ENCODE results near the gene ADAMTSL1.

The ADAMTSL1 gene

DNA sequence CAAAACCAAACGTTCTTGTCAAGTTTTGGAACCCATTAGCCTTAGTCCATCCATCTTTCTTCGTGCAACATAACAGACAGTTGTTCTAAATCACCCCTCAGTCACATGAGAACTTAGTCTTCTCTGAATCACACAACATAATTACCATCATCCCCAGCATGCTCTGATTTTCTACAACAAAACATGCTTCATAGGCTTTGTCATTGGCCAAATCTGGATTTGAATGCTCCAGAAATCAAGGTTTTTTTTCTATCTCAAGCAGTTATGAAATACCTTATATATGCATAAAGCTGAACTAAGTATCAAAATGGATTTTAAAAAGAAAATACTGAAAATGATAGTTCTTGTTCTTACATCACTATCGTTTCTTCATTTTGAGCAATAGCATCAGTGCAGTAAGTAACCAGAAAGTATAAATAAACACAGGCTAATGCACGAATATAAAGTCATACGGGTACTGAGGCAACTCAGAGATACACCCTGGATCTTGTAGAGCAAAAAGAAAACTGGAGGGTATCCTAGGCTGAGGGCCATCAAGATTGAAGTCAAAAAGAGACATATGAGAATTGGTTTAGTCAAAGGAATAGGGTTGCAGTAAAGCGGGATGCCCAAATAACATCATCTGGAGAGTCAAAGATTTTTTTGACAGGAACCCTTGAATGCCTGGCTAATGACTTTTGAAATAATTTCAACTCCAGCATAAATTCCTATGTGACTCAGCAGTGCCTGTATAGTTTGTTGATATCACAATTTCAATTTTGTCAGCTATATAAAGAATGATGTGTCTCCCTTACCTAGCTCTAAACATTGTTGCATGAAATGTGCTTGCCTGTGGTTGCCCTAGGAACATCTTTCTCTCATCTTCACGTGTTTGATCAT, 164.7 kb downstream of the ADAMTSL1 start:
- DNase-seq (ENCODE audit: extremely low read depth in 1 of 2, low read depth in 1 of 2), result no peak

DNA sequence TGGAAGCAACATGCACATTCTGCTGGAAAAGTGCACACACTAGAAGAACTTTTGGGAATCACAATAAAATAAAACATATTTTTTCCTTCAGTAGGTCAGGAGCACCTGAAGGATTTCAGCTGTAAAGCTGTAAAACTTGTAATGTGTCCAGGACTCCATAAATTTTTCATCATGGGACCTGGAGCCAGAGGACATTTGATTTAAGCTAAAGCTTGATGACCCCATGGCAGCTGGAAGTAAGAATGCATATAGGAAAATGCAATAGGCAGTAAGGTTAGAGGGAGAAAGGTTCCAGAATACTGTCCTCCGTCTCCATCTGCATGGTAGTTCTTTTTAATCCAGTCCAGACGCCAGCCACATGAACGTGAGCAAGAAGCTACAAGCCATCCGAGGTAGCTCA, 166.0 kb downstream of the ADAMTSL1 start:
- no peak for DNase-seq (ENCODE audit: extremely low read depth in 1 of 2, low read depth in 1 of 2)

DNA sequence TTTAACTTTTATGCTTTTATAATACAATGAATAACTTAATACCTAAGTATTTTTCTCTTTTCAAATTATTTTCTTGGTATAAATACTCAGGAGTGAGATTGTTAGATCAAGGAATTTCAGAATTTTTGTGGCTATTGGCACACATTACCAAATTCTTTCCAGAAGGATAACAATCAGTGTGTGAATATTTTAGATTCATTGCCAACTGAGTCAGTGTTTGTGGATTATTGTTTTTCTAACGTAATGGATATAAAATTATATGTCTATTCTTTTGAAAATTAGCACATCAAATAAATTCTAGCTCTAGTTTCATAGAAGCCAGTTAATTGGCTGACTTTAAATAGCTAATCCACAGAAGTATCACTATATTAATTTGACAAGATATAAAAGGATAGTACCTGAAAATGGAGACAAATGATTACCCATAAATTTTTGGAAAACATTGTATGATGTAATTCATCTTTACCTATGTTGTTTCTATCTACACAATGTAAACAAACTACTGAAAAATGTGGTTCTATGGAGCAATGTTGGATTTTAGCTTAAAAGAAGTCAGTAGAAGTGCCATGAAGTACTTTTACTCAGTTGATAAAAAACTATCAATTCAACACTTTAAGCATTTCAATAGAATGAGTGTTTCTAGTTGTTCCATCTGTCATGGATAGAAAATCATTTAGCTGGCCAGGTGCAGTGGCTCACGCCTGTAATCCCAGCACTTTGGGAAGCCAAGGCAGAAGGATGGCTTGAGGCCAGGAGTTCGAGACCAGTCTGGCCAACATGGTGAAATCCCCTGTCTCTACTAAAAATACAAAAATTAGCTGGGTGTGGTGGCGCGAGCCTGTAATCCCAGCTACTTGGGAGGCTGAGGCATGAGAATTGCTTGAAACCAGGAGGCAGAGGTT, 185.1 kb downstream of the ADAMTSL1 start:
- no peak for DNase-seq (ENCODE audit: extremely low read depth in 1 of 2, low read depth in 1 of 2)

DNA sequence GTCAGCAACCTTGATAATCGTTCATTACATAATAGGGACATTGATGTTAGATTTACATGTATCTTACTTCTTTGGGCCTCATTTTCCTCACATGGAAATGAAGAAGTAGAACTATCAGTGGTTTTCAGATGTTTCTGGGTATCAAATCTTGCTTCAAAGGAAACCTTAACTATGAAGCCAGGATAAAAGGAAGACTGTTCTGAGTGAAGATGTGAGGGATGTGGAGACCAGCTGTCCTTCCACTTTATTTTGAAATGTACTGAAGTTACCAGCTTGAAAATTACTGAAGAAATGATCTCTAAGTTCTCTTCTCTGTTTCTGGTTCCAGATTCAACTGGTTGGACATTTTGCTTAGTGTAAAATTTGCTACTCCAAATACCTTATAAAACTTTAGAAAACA, 186.0 kb downstream of the ADAMTSL1 start:
- no peak for DNase-seq (ENCODE audit: extremely low read depth in 1 of 2, low read depth in 1 of 2)

DNA sequence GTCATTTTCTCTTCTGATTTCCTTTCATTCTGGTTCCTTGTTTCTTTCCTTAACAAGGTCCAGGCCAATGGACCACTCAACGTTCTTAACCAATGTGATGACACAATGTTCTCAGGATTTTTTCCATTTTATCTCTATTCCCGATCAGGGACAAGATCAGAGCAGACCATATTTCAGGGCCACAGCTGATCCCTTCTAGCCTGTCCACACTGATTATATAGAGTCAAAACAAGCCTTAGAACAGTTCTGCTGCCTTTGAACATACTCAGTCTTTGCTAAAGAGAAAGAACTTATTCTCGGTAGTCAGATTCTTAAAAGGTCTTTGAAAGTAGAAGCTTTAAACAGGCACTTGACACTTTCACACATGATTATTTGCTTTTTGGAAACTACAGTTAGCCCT, 188.4 kb downstream of the ADAMTSL1 start:
- no peak for DNase-seq (ENCODE audit: extremely low read depth in 1 of 2, low read depth in 1 of 2)

DNA sequence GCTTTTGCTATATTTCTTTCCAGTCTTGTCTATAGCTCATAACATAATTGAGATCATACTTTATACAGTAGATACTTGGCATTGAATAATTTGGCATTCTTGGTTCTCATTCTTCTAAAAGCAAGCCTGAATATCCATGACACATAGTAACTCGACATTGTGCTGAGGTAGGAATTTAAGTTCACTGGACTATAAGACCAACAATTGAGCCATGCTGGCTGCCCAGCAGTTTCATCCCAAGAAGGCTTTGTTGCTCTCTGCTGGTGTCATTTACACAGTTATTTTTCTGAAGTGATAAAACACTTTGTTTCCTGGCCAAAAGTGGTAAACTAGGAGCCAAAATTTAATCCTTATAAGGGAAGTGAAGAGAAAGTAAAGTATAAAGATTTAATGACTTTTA, 192.0 kb downstream of the ADAMTSL1 start:
- no peak for DNase-seq (ENCODE audit: extremely low read depth in 1 of 2, low read depth in 1 of 2)

DNA sequence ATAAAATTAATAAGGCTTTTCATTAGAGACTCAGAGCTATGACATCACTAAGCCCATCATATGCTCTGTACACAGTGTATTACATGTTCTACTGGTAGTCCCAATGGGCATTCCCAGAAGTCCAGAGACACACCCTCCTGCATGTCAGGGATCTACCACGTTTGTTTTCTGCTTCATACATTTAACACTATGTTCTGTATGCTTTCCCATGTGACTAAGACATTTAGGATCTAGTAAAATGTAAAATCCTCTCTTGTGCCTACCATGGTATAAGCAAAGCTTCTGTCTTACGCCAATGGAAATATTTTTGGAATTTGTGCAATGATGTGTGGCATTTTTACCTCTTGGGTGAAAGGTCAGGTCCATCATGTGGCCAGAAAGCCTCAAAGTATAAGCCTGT, 192.4 kb downstream of the ADAMTSL1 start:
- DNase-seq (ENCODE audit: extremely low read depth in 1 of 2, low read depth in 1 of 2), result no peak

DNA sequence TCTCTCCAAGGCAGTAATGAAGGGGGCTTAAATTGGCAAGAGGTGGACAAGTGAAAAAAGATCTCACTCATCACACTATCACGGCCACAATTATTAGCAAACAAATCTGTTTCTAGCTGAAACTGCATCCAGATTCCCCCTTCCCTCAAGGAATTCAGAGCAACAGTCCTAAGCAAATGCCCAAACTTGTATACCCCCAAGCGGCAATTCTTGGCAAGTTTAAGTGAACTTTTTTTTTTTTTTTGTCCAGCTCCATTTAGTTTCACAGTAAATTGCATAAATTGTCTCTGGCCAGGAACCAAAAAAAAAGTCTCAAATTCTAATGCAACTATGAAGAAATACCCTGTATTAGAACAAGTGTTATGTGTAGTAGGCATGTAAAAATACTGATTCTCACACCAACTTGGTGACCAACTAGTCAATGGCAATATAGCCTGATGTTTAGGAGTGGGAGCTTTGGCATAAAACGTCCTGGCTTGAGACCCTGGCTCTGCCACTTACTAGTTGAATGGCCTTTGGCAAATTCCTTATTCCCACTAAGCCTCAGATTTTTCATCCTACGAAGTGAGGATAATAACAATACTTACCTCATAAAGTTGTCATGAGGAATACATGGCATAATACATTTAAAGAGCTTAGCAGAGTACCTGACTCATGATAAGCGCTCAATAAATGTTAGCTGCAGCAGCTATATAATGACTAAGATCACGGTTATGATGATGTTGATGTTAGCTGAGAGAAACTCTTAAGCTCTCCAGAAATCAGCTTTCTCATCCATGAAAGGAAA, 193.2 kb downstream of the ADAMTSL1 start:
- DNase-seq (ENCODE audit: extremely low read depth in 1 of 2, low read depth in 1 of 2), result no peak

DNA sequence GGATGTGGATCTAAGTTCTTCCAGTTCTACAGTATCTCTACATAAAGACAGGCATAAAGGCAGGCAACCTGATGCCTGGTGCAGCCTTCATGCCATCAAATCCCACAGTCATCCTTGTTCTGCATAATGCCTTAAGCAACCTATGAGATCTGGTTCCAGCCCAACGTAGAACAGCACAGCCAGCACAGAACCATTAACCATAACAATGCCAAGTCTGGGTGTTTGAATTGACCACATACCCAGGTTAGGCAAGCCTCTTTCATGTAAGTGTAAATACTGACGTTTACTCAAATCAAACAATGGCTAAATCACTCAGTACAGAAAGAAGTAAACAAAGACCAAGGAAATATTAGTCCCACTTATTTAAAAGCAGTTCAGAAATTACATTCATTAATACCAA, 195.0 kb downstream of the ADAMTSL1 start:
- DNase-seq (ENCODE audit: extremely low read depth in 1 of 2, low read depth in 1 of 2), result no peak

DNA sequence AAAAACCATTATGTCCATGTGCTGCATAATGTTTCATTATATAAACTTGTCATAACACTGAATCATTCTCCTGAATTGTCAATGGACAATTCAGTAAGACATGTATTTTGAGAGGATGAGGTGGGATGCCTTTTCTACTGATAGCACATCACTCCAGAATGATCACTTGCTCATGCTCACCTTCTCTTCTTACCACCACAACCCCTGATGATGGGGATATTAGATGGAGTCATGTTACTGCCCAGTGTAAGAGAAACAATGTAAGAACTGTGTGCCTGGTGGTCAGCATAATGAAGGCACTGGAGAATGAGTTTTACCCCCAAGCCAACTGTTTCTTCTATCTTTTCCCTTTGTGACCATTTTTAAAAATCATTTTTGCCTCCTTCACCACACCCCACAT, 198.8 kb downstream of the ADAMTSL1 start:
- no peak for DNase-seq (ENCODE audit: extremely low read depth in 1 of 2, low read depth in 1 of 2)

DNA sequence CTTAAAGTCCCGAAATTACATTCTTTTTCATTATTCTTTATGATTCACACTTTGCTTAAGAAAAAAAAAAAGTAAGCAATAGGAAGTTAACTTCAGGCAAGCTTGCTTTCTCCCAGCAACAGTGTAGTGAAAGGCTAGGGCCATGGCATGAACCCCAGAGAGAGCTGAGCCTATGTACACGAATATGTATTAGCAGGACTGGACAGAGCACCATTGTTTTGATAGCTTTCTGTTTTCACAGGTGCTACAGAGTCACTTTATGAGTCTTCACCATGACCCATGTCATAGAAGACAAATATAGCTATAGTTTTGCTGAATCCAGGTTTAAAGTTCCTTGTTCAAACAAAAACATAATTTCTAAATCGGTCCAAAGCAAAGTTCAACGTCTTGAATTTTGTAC, 199.2 kb downstream of the ADAMTSL1 start:
- DNase-seq (ENCODE audit: extremely low read depth in 1 of 2, low read depth in 1 of 2), result no peak

DNA sequence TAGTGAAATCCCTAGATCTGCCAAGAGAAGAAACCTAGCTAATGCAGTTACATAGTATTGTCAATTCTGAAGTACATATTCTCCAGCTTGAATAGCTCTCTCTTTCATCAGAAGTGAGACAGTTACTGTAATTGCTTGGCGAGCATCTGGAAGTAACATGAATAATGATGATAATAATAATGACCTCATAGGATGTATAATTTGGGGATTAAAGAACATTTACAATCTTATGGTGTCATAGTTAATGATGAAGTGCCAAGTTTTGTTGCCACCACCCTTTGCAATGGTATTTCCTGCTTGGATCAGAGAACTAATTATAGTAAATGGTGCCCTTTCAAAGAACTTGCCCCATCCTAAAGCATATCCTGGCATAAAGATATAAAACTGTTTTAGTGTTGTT, 201.4 kb downstream of the ADAMTSL1 start:
- DNase-seq (ENCODE audit: extremely low read depth in 1 of 2, low read depth in 1 of 2), result no peak

DNA sequence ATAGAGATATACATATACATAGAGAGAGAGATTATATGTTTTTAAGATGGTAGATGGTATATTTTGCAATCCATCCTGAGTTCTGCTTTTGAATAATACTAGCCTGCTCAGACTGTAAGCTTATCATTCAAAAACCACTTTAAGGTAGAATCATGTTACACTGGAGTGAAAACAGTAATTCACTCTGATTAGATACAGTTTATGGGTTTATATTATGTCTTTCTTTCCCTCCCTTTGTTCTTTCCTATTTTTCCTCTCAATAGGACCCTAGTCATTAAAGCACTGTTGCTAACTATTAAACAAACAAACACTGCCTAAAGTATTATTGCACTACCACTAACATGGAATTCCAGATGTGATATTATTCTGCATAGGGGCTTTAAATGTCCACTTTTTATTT, 202.0 kb downstream of the ADAMTSL1 start:
- DNase-seq (ENCODE audit: extremely low read depth in 1 of 2, low read depth in 1 of 2), result no peak

DNA sequence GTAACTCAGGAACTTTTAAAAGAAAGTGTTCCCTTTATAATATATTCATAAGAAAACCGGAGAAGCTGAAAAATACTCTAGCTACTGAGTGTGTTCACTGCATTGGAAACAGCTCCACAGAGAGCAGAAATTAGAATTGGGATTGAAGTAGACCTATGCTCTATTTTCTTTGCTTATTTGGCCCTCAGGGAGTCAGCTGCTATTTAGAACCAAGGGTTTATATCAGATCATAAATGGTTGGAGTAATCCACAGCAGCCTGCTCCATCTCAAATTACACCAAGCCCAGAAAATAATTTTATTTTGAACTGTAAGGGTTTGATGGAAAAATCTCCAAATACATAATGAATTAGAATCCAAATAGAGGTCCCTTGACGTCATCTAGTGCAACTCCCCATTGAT, 202.6 kb downstream of the ADAMTSL1 start:
- DNase-seq (ENCODE audit: extremely low read depth in 1 of 2, low read depth in 1 of 2), result no peak

DNA sequence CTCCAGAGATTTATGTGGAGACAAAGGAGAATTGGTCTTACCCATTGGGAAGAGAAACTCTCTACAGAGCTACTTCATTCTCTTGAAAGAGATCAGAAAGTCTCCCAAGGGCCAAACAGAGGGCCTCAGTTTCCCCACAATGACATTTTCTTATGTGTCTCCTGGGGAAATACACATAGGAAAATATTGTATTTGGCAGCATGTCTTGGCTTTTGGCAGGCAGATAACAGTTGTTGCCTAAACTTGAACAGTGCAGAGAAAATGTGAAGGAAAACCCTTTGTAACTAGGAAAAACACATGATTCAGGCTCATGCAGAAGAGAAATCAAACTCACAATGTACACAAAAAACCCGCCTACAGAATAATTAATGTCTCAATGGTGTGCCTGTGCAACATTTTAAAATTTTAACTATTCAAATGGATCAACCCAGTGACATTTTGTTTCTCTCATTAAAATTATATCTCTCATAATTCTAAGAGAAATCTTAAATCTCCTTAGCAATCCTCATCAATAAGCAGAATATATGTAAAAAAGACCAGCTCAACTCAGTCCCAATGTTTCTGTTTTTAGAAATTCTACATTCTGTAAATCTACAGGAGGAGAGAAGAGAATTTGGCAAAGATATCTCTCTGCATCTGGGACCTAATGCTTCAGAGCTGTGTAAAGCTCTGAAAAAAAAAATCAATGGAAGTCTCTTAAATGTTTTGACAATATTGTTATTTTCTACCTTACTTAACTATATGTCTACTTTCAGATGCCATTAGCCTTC, 205.1 kb downstream of the ADAMTSL1 start:
- no peak for DNase-seq (ENCODE audit: extremely low read depth in 1 of 2, low read depth in 1 of 2)

DNA sequence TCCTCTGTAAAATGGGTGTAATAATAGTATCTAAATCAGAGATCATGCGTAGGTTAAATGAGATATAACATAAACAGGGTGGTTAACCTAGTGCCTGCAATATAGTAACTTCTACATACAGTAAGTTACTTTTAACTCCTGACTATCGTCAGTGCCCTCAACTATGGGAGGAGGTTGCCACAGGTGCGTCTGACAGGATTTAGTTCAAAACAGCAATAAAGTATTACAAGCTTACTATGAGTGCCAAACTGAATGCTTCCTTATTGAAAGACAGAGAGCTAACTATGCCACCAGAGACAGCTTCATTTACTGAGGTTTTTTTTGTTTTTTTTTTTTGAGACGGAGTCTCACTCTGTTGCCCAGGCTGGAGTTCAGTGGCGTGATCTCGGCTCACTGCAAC, 209.0 kb downstream of the ADAMTSL1 start:
- no peak for DNase-seq (ENCODE audit: extremely low read depth in 1 of 2, low read depth in 1 of 2)

DNA sequence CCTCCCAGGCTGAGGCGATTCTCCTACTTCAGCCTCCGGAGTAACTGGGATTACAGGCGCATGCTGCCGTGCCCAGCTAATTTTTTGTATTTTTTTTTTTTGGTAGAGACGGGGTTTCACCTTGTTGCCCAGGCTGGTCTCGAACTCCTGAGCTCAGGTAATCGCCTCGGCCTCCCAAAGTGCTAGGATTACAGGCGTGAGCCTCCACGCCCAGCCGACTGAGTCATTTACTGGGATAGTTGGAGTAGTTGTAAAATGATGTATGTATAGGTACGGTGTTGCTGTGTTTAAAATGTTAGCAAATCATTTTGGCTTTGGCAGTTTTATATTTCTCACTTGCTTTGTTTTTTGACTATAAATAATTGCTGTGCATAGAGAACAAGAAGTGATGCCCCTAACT, 209.4 kb downstream of the ADAMTSL1 start:
- DNase-seq (ENCODE audit: extremely low read depth in 1 of 2, low read depth in 1 of 2), result no peak

DNA sequence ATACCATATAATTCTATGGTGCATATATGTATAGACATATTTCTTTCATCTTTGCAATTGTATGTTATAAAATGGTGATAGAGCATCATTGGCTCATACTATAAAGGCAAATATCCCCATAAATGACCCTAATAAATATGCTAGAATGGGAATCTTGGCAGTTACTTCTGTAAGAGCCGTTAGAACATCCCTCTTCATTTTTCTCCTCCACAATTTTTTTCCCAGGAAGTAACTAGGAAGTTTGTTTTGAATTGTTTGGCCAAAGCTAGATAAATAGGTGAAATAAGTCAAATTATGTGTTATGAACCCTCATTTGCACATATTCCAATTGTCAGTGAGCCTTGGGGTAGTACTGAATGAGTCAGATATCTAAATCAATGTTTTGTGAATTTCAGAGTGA, 209.9 kb downstream of the ADAMTSL1 start:
- no peak for DNase-seq (ENCODE audit: extremely low read depth in 1 of 2, low read depth in 1 of 2)

DNA sequence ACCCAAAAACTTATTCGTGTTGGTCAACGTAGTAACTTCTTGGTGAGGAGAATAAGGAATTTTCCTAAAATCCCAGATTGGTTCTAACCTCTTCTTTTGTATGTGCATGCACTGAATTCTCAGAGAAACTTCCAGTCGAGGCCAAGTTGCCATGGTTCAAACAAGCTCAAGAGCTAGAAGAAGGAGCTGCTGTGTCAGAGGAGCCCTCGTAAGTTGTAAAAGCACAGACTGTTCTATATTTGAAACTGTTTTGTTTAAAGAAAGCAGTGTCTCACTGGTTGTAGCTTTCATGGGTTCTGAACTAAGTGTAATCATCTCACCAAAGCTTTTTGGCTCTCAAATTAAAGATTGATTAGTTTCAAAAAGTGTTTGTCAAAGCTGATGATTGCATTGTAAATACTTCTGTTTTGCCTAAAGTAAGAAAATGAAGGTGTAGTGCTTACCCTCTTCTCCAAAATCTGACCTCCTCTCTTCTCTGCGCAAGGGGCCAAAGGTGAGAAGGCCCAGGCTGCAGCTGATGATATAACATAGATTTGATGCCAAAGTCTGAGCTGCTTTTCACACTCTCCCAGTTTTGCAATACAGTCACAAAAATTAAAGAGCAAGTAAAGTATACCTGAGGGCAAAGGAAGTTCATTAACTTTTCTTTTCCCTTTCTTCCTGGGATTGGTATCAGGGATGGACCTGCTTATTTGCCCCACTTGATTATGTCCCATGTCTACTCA, 210.8 kb downstream of the ADAMTSL1 start:
- DNase-seq (ENCODE audit: extremely low read depth in 1 of 2, low read depth in 1 of 2), result no peak
